Measurements from ENCODE around the gene GARNL3. TPM values are rescaled to one million over a fixed set of nuclear protein-coding genes. Genes with fewer than 3 reads are reported as not detected.

Gene GARNL3
- polyA plus RNA-seq, 1 donor from 2014 or later: 20.0 TPM

- Histone ChIP-seq H3K9me3 (ENCODE audit: low read length) (no peaks in the 10 kb centered on the region), H3F3A (ENCODE audit: insufficient read depth, low read length, poor library complexity, severe bottlenecking) (no peaks in the 10 kb centered on the region), H3K9me2 (ENCODE audit: insufficient read depth, low read length) (no peaks in the 10 kb centered on the region), H3K9ac (ENCODE audit: low read length) (no peak overlapping the region), H3K27ac (ENCODE audit: low read length) (no peak overlapping the region), H3K79me2 (replicated peaks; ENCODE audit: insufficient read depth, low read length) (no peaks in the 10 kb centered on the region), H3K36me3 (ENCODE audit: insufficient read depth, low read length) (no peaks in the 10 kb centered on the region), H2AFZ (ENCODE audit: low read depth, low read length) (no peak overlapping the region), H4K20me1 (ENCODE audit: insufficient read depth) (no peaks in the 10 kb centered on the region), H3K4me3 (ENCODE audit: low read length) (no peak overlapping the region), H3K27me3 (ENCODE audit: insufficient read depth, low read depth, low read length) (no peaks in the 10 kb centered on the region), H3K4me2 (ENCODE audit: low read length) (no peak overlapping the region)
- no peak for TF ChIP-seq SMC3 (conservative IDR thresholded peaks at IDR 0.05; ENCODE audit: poor library complexity)
- TF ChIP-seq TAF1 (IDR thresholded peaks at IDR 0.05; ENCODE audit: low read depth): no peak
- no peak for TF ChIP-seq POLR2AphosphoS5 (IDR thresholded peaks at IDR 0.05)
- no peak for TF ChIP-seq EP300 (conservative IDR thresholded peaks at IDR 0.05; ENCODE audit: poor library complexity, severe bottlenecking)
- no peak for TF ChIP-seq MXI1 (conservative IDR thresholded peaks at IDR 0.05; ENCODE audit: poor library complexity, severe bottlenecking)
- TF ChIP-seq EZH2 (IDR thresholded peaks at IDR 0.05; ENCODE audit: borderline replicate concordance, insufficient read depth, low read length, poor library complexity, severe bottlenecking): no peak
- TF ChIP-seq RAD21 (conservative IDR thresholded peaks at IDR 0.05): no peak
- no peak for TF ChIP-seq REST (IDR thresholded peaks at IDR 0.05; ENCODE audit: borderline replicate concordance)
- no peak for TF ChIP-seq CTCF (IDR thresholded peaks at IDR 0.05; ENCODE audit: poor library complexity, severe bottlenecking)
These were observed 97.0 kb downstream of the GARNL3 start for GRCh38 chr9:127361561-127361960.

- no peaks in the 10 kb centered on the region for H3K9me3 ChIP-seq (ENCODE audit: low read length)
- H3K9ac ChIP-seq (ENCODE audit: low read length): no peak overlapping the region
These were observed 98.3 kb downstream of the GARNL3 start for GRCh38 chr9:127362829-127363228.

More at GRCh38 chr9:127362829-127363228, 98.3 kb downstream of the GARNL3 start:
- Histone ChIP-seq H3K9me2 (ENCODE audit: insufficient read depth, low read length) (no peaks in the 10 kb centered on the region), H3K79me2 (replicated peaks; ENCODE audit: insufficient read depth, low read length) (no peaks in the 10 kb centered on the region), H3K27ac (ENCODE audit: low read length) (no peak overlapping the region), H3K27me3 (ENCODE audit: insufficient read depth, low read depth, low read length) (no peaks in the 10 kb centered on the region), H3K4me2 (ENCODE audit: low read length) (no peak overlapping the region), H2AFZ (ENCODE audit: low read depth, low read length) (no peak overlapping the region), H3F3A (ENCODE audit: insufficient read depth, low read length, poor library complexity, severe bottlenecking) (no peaks in the 10 kb centered on the region), H3K4me3 (ENCODE audit: low read length) (no peak overlapping the region), H3K36me3 (ENCODE audit: insufficient read depth, low read length) (no peaks in the 10 kb centered on the region), H4K20me1 (ENCODE audit: insufficient read depth) (no peaks in the 10 kb centered on the region)
- TF ChIP-seq REST (IDR thresholded peaks at IDR 0.05; ENCODE audit: borderline replicate concordance): no peak

Data from neural cell (in vitro differentiated cells).